Posterior cingulate gyrus (tissue), 11 donors: ENCODE results near the gene TRA2A.

Source experiments
- DNase-seq, 10 donors: peaks; one replicate each; pipeline versions ENCODE4 v3.0.0 to v3.0.0-alpha.2; 2020 to 2021; ENCODE audit warnings: mixed read lengths in 3 of 10
- intact Hi-C: fragments of 100-400 bp; cut with DNase I; formaldehyde crosslinking; loops from one replicate; pipeline ENCODE4 v1.15.1; 2023

Gene TRA2A

DNA sequence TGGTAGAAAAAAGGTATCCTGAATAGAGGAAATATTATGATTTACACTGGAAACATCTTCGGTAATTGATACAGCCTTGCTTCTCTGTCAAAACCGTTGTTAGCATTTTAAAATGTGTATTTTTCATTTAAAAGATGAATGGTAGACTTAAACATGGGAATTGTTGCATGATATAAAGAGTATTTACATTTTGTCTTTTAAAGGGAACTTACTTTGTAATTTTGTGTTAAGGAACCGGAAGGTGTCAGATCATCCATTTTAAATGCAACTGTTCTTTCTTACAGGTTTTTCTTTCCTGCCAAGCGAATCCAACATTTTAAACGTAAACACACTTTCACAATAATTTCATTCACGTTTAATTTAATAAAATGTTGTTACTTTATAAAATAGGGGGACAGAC is 59.7 kb downstream of the TRA2A start:
- intact Hi-C loops: no loop called here
- no peak for DNase-seq

DNA sequence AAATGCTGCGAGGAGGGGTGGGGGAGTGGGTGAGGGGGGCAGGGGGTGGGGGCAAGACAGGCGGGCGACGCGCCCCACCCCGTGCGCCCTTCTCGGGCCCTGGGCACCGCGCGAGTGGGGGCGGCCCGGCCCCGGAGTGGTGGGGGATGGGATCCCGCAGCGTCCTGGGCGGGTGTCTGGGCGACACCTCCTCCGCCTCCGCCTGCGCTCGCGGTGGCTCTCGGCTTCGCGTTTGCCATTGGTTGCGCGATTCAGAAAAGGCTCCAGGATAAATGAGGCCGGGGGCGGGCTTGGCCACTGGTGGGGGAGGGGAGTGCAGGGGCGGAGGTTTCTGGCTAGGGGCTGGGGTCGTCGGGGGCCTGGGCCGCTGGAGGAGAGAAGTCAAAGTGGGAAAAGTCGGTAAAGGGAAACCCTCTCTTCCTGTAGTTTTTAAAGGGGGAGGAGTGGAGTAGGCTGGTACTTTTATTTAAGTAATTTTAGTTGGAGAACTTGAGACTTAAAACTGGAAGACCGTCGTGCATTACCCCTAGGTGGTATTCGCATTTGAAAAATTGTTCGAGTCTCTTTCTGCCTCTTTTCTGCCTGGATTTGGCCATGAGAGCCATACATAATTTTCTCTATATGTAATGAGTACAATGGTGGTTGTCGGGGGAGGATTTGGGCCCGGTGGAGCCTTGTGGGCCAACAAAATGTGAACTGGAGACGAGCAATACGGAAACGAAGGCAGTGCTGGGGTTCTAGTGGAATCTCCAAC is 60.5 kb downstream of the TRA2A start:
- intact Hi-C loops: no loop called here
- DNase-seq: peak in 1 of 10 donors; percentile 46

DNA sequence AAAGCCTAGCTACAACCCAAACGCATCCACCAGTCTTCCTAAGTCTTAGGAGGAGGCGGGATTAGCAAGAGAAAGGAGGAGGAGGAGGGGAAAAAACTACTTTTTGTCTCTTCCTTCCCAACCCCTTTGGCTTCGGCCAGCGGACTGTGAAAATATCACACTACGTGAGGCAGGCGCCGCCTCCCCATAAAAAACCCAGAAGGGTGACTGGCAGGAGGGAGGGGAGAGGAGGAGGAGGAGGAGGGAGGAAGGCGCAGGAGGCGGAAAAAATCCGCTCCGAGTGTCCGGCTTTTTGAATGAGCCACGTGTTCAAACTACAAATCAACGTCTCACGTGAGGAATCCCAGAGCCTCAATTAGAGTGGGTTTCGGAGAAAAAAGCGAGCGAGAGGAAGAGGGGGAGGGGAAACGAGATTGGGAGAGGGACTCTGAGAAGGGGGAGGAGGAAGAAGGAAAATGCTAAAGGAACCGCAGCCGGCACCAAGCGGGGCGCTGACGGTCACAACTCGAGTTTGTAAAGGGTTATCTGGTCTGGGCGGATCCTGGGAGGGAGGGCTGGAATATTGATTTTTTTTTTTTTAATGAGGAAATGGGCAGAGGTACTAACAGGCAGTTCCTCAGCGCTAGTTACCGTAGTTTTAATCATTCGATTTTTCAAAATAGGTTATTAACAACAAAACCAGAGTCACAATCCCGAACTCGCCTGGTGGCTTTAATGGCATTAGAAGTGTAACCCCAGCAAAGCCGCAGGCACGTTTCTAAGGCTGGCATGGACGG is 61.3 kb downstream of the TRA2A start, which contains the start of gene IGF2BP3:
IGF2BP3 (minus strand) TSS at position 162 of the 776 bp plus-strand sequence. CDS start 381 bp downstream, outside the sequence.
- intact Hi-C loops: no loop called here
- DNase-seq: peak in 1 of 10 donors; percentile 49

DNA sequence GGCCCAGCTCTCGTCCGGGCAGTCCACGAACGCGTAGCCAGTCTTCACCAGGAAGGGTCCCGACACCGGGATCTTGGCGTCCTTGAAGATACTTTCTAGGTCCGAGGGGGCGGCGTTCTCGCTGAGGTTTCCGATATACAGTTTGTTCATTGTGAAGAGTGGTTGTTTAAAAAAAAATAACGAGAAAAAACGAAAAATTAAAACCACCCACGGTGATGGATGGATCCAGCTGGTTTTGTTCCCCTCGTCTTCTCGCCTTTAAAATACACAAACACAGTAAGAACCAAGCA is 61.9 kb downstream of the TRA2A start:
- intact Hi-C loops: no loop called here
- DNase-seq: no peak

DNA sequence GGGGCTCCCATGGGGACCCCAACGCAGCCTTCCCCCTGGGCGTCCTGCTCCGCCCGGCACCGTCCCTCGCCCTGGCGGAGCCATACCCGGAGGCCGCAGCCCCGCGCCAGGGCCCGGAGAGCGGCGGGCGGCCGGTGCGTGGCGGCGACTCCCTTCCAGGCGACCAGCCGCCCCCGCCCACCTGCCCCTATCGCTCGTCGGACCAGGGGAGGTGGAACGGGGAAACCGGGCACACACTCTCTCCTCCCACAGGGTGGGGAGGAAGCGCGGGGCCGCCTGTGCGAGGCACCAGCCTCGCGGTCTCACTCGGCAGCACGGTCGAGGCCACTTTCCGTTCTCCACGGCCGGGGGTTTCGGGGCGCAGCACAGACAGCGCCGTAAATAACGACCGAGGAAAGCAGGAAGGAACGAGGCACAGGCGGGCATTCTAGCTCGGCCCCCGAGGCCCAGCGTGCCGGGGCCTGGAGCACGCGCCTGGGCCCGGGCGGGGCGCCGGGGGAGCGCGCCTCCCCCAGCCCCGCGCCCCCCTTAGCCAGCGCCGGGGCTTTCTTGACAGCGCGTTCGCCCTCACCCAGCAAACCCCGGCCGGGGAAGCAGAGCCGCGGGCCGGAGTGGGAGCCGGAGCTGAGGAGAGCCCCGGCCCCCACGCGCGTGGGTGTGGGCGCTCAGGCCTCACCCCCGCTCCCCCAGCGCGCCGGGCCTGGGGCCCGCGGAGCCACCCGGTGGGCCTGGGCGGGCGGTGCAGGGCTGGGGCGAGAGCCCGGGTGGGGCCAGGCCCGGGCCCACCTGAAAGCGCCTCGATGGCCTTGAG is 62.4 kb downstream of the TRA2A start:
- intact Hi-C loops: no loop called here
- peak in 1 of 10 donors; percentile 68 for DNase-seq

DNA sequence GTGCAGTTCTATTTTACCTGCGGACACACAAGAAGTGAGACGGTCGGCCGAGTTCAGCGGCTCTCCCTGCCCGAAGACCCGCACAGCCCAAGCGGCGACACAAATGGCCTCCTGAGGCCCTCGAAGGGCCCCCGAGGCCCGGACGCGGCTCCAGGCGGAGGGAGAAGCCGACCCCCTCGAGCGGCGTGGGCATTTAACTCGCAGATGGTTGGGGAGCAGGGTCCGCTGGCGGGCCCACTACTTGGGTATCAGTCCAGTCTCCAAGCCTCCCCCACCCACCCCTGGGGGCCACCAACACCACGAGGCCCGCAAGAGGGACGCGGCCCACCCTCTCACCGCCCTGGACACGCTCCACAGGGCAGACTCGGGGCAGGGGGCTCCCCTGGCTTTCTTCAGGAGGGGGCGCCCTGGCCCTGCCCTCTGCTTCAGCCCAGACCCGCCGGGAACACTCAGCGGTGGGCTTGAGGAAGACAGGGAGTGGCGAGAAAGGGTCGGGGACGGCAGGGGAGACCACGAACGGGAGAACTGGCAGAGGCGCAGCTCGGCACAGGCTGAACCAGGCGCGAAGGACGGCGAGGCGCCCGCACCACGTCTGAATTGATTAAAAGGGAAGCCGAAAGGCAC is 63.1 kb downstream of the TRA2A start:
- intact Hi-C loops: no loop called here
- DNase-seq: peak in 1 of 10 donors; percentile 73

DNA sequence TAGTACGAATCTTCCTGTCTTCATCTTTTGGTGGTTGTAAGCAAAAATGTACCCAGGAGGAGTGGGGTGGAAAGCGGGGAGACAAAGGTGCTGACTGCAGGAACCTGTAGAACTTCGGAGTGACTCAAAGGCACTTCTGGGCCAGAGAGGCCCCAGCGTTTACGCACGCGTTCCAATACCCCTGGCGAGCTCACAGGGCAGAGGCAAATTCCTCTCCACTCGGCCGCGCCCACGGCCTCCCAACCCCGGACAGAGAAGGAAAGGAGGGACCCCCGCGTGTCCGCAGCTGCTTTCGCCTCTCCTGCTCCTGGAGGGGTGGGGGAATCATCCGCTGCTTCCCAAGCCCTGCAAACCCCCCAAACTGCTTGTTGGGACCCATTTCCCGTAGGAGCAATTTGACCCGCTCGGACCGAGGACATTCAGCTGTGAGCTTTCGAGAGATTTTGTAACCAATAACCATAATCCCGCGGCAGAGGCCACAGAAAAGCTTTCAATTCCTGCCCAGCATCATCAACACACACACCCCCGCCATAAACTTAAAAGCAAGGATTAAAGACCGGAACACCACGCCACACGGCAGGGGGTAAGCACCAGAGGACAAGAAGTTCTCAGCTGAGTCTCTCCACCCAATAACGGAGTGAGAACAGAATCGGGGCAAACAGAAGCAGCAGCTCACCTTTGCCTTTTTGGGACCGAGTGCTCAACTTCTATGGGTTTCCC is 63.8 kb downstream of the TRA2A start:
- DNase-seq: peak in 1 of 10 donors; percentile 36
- intact Hi-C loops: no loop called here

GRCh38 chr7:23467291-23467805 is 64.4 kb downstream of the TRA2A start:
- intact Hi-C loops: no loop called here
- peak in 1 of 10 donors; percentile 55 for DNase-seq

GRCh38 chr7:23462846-23463245 is 68.9 kb downstream of the TRA2A start:
- intact Hi-C loops: loop anchor here (5.0 kb wide), 1 partner anchor 186 kb away; no protein-coding TSS in a partner anchor
- DNase-seq: no peak

DNA sequence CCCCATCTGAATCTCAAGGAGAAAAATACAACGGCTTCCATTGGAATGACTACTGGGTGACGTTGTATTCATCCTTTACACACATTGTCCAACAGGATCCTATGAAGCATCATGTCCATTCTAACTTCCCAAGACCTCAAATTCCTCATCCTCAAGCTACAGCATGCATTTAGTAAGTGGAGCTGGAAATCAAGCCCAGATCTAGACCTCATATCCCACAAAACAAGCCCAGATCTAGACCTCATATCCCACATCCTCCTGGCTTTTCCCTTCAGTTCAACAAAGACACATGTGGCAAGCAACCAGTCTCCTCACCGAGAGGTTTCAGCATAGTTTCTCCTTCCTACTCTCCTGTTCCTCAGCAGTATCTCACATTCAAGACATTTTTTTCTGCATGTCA is 73.7 kb downstream of the TRA2A start:
- DNase-seq: no peak
- intact Hi-C loops: no loop called here

- DNase-seq: no peak
- intact Hi-C loops: no loop called here
Measured at GRCh38 chr7:23456093-23456492, 75.7 kb downstream of the TRA2A start.

- DNase-seq: no peak
- intact Hi-C loops: no loop called here
Measured at GRCh38 chr7:23454881-23455526, 76.8 kb downstream of the TRA2A start.
